Activated T-helper 9 cell treated with anti-CD3 and anti-CD28 coated beads, Interleukin-2, amount 50 U/mL, for 16 hours (primary cell): ENCODE results near the gene DDX47.

Source experiments
- DNase-seq: peaks from one replicate; pipeline ENCODE4 v3.0.0-alpha.2; 2020; ENCODE audit warnings: low read depth

DDX47 gene

DNA sequence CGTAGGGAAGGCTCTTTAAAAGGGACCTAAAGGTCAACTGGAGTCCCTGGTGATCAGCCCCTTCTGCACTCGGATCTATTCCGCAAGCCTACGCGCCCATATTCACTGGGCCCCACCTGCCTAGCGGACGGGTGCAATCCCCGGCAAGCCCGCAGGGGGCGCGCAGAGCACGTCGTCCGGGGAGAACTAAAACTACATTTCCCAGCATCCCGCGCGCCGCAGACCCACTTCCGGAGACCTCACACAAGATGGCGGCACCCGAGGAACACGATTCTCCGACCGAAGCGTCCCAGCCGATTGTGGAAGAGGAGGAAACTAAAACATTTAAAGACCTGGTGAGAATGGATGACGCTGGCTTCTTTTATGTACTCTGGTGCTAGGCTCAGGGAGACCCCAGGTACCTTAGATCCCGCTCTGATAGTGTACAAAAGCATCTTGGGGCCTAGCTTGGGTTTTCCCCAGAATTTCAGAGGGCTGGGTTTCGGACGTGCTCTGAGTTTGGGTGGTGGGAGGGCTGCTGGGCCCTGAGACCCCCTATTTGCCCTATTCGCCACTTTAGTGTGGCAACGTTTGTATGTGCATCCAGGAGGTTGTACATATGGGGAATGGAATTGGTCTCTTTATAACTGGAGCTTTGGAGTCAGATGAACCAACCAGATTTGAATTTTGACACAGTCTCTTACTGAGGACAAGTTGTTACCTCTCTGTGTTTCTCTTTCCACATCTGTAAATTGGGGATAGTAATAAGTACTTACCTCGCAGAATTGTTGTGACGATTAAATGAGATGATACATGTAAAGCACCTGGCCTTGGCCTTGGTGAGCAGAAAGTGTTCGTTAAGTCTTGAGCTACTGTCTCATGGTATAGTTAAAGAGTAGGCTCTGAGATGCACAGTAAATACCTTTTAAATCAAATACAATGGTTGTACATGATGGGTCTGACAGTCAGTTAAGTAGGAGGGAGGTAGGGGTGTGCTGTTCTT lies at the start of gene DDX47:
DDX47 (plus strand) TSS at position 227 of the 982 bp plus-strand sequence; CDS start at position 249, 22 bp downstream.
- peak; percentile 96 for DNase-seq

DNA sequence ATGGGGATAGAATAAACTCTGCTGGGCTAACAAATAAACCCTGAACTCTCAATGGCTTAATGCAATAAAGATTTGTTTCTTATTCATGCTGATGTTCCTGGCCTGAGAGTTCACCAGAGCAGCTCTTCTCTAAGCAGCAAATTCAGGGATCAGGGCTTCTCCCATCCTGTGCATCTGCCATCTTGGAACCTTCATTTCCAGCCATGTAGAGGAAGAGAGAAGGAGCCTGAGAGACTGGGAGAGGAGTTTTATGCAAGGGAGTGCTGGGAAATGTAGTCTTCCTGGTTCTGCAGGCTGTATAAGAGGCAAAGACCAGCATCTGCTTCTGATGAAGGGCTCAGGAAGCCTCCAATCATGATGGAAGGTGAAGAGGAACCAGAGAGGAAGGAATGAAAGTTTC lies 48.3 kb upstream of the DDX47 start:
- no peak for DNase-seq

DNA sequence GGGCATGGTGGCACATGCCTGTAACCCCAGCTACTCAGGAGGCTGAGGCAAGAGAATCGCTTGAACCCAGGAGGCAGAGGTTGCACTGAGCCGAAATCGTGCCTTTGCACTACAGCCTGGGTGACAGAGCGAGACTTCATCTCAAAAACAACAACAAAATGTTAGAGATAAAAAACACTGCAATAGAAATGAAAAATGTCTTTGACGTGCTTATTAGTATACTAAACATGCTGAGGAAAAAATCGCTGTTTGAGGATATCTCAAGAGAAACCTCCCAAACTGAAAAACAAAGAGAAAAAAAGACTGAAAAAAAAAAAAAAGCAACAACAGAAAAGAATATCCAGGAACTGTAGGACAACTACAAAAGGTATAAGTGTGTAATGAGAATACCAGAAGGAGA lies 42.9 kb upstream of the DDX47 start:
- no peak for DNase-seq

DNA sequence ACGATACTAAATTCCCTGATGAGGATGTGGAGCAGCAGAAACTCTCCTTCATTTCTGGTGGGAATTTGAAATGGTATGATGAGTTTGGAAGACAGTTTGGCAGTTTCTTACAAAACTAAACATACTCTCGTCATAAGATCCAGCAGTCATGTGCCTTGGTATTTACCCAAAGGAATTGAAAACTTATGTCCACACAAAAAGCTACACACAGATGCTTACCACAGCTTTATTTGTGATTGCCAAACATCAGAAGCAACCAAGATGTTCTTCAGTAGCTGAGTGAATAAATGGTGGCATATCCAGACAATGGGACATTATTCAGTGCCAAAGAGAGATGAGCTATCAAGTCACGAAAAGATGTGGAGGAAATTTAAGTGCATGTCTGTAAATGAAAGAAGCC lies 38.4 kb upstream of the DDX47 start:
- no peak for DNase-seq

DNA sequence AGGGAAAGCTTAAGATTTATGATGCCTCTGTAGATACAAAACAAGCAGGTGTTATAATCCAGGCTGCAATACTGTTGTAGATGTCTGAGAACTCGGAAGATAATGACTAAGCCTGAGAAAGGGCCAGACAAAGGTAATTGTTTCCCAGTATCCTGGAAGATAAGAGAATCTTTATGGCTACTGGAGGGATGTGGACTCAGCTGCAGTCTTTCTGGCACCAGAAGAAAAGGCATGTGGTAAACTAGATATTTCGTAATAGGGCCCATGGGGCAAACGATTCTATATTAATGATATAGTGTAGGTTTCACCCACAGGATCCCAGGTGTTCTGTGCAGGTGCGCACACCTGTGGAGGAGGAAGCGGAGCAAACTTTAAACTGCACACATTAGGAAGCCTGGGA lies 36.9 kb upstream of the DDX47 start:
- DNase-seq, result no peak

DNA sequence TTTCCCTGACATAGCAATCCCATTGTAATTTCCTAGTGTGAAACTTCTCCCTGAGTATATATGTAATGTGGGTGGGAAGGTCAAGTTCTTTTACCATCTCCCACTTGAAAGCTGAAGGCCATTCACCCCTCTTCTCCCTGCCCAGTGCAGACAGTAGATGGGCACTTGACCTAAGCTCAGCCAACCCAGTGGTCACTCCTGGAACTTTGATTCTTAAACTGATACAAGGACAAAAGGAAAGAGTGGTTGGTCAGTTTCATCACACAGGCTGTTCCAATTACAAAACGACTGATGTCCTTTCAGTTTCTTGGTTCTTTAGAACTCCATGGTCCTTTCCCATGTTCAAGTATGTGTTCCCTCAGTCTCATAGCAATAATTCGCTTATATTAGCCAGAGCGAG lies 36.1 kb upstream of the DDX47 start:
- DNase-seq, result no peak

DNA sequence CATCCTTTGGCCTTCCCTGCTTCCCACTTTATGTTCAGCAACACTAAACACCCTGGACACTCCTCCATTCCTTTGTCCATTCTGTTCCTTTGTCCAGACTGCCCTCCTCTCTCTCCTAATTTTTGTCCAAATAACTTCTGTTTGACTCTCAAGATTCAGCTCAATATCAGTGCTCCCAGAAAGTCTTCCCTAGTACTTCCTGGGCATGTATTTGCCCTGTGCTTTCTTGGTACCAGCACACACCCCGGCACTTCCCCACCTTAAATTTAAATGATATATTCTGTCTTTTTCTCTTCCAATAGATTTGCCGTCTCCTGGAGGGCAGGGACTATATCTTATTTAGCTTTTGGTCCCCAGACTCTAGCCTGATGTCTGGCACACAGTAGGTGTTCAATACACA lies 34.1 kb upstream of the DDX47 start:
- no peak for DNase-seq

DNA sequence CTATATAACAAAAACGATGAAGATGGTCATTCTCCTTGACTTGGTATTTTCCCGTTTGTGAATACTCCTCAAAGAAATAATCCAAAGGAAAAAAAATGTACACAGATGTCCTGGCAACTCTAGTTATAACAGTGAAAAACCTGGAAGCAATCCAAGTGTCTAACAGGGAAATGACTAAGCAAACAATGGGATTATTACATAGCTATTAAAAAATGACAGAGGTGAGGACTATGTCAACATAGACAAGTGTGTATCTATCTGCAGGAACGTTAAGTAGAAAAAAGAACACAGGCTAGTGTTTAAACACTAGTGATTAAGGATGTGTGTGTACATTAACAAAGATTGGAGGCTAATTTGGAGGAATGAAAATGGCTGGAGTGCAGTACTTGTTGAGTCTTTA lies 33.6 kb upstream of the DDX47 start:
- DNase-seq, result no peak

DNA sequence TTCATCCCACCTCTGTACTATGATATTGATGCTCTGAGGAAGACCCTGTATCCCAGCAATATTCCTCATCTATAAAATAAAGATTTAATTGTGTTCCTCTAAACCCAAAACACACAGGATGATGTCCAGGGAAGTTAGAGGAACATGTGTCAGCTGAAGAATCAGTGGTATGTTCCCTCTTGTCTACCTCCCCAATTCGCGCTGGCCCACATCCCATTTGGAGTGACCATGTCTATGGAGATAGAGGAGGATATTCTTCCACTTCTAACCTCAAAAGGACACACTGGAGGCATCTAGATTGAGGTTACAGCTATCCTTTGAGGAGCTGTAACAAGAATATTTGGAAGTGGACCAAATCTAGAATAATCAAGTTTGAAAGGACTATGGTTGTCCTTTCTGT lies 29.0 kb upstream of the DDX47 start:
- no peak for DNase-seq

DNA sequence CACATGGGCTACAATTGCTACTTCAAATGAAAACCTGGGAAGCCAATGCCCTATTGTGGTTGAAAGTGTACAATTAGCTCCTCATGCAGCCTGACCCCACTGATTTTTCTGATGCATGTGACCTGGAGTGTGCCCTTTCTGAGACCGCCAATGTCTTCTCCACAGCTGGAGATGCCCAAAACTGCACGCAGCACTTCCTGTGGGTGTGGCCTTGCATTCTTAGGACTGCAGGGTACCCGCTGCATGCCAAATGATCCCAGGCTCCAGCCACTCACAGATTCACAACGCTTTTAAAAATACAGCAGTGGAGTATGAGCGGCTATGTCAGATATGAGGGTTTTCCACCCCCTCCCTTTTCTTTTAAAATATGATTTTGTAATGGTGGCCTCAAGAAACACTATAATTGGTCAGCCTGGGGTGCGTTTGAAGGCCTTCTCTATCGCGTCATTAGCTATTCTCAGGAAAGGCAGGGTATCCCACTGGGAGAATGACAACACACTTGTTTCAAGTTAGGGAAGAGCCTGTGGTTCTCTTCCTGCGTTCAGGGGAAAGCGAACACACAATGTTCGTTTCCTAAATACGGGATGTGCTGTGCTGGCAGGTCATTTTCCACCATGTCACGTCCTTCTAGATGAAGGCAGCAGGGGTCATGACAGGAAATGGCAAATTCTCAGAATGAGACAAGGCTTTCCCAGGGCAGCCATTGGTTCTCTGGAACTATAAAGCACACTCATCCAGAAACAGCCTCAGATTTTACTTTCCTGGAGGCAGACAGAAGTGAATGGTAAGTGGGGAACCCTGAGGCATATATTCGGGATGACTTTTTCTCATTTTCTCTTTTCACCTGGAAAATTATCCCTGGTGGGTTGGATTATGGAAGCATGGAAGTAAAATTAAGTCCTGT lies 28.0 kb upstream of the DDX47 start, which contains the start of gene APOLD1:
APOLD1 (plus strand) TSS at position 749 of the 904 bp plus-strand sequence; CDS start at position 782, 33 bp downstream.
- DNase-seq, result no peak

DNA sequence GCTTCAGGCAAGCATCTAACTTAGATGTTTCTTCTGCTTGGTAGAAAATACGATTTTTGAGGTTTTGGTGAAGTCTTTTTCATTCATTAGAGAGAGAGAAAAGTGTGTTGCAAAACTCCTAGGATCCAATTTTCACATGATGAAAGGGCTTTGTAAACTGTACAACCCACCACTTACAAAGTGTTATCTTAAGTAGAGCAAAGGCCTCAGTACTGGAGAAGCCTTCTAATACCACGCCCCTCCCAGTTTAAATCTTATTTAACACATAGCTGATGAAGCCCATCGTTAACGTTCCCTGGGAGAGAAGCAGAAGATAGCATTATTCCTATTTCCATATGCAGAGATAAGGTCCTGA lies 26.8 kb upstream of the DDX47 start:
- no peak for DNase-seq

DNA sequence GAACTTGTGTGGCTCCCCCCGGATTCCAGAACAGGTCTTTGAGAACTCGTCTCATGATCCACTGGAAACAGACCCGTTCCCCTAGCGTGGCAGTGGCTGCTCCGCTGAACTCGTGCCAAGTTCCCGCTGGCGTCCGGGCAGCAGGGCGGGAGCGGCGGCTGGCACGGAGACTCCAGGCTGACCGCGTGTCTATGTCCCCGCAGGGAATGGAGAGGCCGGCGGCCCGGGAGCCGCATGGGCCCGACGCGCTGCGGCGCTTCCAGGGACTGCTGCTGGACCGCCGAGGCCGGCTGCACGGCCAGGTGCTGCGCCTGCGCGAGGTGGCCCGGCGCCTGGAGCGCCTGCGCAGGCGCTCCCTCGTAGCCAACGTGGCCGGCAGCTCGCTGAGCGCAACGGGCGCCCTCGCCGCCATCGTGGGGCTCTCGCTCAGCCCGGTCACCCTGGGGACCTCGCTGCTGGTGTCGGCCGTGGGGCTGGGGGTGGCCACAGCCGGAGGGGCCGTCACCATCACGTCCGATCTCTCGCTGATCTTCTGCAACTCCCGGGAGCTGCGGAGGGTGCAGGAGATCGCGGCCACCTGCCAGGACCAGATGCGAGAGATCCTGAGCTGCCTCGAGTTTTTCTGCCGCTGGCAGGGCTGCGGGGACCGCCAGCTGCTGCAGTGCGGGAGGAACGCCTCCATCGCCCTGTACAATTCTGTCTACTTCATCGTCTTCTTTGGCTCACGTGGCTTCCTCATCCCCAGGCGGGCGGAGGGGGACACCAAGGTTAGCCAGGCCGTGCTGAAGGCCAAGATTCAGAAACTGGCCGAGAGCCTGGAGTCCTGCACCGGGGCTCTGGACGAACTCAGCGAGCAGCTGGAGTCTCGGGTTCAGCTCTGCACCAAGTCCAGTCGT lies 26.2 kb upstream of the DDX47 start:
- DNase-seq, result peak; percentile 65

DNA sequence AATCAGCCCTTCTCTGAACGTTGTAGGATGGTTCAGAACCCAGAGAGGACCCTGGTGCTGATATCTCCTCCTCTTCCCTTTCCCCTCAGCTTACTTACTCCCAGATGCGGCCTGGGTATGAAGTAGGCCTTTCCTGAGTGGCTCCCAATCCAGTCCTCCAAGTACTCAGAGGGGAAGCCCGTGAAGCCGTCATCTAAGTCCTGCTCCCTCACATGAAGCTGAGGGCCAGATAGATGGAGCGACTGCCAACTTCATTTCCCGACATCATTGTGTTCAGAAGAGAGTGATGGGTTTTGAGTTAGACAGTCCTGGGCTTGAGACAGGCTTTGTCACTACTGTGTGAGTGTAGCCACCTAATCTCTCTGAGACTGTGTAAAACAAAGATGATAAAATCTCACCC lies 25.0 kb upstream of the DDX47 start:
- DNase-seq, result no peak

DNA sequence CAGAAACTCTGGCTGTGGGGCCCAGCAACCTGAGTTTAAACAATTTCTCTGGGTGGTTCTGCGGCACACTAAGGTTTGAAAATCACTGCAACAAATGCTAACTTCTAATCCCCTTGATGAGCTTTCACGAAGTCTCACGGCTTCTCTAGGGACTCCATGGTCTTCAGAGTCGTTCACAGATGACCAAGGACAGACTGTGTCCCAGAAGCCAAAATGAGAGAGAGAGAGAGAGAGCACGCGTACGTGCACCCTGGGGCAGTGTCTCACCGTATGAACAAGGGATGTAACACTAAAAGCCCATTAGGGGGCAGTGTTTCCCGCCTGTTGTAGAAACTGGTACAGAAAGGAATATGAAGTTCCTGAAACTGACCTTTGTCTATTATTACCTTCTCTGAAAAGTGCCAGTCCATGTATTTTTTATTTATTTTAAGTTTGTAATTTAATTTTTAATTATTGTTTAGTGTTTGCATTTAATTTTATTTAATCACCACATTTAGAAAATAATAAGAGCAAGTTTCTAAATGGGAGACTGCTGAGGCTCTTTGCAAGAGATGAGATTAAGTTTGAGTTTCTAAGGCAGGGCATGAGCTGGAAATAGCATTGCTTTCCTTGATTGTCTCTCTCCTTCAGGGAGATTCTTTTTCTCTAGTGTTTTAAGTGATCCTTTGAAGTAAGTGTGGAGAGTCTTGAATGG lies 24.3 kb upstream of the DDX47 start:
- DNase-seq, result peak; percentile 24

DNA sequence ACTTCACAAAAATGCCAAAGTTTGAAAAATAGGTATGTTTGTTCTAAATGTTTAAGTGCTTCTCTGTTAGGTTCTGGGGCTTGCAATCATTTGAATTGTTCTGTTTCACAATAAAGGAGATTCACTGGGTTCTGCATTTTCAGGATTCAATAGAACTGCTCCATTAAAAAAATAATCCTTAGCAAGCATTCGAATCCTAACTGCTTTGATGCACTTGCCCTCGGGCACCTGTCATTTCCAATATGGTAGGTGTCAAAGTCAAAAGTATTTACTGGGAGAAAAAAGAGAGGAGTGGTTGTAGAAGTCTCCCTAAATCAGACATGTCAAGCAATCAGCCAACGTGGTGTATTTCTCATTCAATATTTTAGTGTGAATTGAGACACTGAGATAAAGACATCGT lies 22.2 kb upstream of the DDX47 start:
- DNase-seq, result no peak

DNA sequence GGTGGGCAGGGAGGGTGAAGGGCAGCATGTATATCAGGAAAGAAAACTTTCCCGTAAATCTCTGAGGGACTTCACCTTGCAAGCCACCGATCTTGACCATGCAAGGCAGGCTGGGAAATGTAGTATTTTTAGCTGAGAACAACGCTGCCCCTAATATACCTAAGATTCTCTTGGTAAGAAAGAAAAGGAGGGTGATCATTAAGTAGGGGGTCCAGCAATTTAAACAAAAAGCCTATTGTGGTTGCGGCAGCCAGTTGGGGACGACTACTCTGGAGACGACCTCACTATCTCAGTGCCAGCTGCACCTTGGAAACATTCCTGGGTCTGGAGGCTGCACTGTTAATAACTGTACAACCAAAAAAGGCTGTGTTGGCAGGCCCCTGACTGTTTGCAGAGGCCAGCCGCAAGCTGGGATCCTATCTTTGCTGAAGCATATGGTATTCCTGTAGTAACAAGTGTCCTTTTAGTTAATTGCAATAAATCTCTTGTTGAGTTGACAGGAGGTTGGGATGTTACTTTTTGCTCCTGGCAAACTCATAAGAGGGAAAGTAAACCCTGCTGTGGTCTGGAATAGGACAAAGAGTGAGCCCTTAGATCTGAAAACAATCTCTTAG lies 21.3 kb upstream of the DDX47 start:
- DNase-seq, result no peak

DNA sequence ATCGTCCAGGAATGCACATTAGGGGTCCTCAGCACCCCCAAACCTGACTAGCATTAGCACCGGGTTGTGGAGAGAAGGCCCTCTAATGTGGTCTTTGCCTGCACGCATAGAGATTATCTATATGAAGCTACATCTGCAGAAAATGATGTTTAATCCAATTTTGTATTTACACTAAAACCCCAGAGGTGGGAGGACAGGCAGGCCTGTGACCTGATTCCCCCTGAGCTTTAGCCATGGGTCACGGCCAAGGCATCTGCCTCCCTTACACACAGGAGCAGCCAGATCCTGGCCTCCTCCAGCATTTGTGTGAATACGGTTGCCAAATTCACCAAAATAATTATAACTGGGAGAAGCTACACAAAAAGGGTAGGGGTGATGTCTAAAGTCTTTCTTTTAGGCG lies 20.7 kb upstream of the DDX47 start:
- no peak for DNase-seq

DNA sequence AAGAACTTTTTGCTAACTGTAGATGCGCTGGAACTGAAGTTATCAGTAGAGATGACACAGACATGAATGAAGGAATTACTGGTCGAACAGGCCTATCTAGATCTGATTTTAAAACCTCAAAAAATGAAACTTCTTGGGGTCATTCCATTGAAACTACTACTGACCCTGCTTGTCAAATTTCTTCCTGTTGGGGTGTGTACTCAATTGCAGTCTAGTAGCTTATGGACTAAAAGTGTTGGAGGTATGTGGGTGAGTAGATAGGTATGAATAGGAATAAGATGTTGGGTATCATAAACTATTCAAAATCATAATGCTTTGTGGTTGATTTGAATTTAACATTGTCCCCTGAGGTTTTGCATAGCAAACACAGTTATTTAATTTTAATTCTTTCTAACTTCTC lies 18.5 kb upstream of the DDX47 start:
- no peak for DNase-seq

DNA sequence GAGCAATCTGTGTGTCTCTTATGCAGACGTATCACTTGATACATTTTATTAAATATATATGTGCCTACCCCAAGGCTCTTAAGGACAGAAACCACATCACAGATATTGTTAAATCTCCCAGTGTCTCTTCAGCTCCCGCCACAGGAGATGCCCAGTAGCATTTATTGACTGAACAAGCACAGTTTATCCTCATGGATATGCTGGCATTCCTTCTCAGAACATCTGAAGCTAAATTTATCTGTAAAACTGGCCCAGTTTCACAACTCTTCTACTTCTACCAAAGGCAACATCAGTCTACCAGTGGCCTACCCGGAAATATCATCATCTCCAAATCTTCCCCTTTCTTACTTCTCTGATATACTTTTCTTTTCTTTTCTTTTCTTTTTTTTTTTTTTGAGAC lies 17.0 kb upstream of the DDX47 start:
- no peak for DNase-seq

DNA sequence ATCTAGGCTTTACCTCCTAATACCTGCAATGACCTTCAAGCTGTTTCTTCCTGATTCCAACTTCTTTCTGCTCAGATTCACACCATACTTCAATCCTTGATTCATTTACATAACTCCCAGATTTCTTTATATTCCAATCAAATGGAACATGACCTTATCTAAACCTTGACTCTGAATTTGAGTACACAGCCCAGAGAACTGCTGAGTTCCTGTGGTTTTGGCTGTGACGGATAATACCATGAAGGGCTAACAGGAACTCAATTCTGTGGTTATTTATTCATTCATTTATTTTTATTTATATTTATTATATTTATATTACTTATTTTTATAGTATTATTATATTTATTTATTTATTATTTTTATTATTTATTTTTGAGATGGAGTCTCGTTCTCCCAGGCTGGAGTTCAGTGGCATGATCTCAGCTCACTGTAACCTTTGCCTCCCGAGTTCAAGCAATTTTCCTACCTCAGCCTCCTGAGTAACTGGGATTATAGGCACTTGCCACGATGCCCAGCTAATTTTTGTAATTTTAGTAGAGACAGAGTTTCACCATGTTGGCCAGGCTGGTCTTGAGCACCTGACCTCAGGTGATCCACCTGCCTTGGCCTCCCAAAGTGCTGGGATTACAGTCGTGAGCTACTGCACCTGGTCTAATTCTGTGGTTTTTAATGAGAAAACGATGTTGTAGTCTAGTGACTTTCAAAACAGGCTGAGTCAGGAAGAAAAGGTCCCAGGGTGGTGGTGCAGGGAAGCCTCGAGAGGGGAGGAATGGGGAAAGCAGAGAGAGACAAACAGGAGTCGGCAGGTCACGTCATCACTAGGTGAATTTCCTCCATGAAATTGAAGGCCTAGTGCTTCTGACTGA lies 16.0 kb upstream of the DDX47 start:
- DNase-seq, result no peak
